Ovary (tissue), 3 donors: ENCODE measurements around the gene ARFRP1.
"Not testable (repeated sequence)": the region's sequence is repeated elsewhere in the genome, so short reads cannot be mapped to it uniquely, and the experiment has no call there.

Experiments used
- EP300 ChIP-seq: sonication (generic); formaldehyde crosslinking; IDR thresholded peaks from one replicate; pipeline ENCODE4 v1.6.1; 2017; ENCODE audit warnings: antibody characterized with exemption
- POLR2A ChIP-seq: fragments of 450-650 bp; IDR thresholded peaks from one replicate; pipeline ENCODE4 v1.6.1; 2017; ENCODE audit warnings: antibody characterized with exemption, mild to moderate bottlenecking, moderate library complexity
- TF ChIP-seq, protein P1 (sequence below), 3 donors: fragments of 450-650 bp in 2 of 3; fragments of 200-600 bp in 1 of 3; IDR thresholded peaks; one replicate each; pipeline versions ENCODE4 v1.5.1 to v1.8.0; 2016 to 2022; ENCODE audit warnings: antibody characterized with exemption in 3 of 3, mild to moderate bottlenecking in 1 of 3
- donor health status: DM: no; HTN: no; CAD: no.

DNA sequence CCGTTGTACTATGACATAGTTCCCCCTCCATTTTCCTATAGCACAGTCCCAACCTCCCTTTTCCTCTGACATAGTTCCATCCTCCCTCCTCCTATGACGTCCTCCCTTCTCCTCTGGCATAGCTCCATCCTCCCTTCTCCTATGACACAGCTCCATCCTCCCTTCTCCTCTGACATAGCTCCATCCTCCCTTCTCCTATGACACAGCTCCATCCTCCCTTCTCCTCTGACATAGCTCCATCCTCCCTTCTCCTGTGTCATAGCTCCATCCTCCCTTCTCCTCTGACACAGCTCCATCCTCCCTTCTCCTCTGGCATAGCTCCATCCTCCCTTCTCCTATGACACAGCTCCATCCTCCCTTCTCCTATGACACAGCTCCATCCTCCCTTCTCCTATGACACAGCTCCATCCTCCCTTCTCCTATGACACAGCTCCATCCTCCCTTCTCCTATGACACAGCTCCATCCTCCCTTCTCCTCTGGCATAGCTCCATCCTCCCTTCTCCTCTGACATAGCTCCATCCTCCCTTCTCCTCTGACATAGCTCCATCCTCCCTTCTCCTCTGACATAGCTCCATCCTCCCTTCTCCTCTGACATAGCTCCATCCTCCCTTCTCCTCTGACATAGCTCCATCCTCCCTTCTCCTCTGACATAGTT is 15.3 kb upstream of the ARFRP1 start:
- TF ChIP-seq, protein P1, sequence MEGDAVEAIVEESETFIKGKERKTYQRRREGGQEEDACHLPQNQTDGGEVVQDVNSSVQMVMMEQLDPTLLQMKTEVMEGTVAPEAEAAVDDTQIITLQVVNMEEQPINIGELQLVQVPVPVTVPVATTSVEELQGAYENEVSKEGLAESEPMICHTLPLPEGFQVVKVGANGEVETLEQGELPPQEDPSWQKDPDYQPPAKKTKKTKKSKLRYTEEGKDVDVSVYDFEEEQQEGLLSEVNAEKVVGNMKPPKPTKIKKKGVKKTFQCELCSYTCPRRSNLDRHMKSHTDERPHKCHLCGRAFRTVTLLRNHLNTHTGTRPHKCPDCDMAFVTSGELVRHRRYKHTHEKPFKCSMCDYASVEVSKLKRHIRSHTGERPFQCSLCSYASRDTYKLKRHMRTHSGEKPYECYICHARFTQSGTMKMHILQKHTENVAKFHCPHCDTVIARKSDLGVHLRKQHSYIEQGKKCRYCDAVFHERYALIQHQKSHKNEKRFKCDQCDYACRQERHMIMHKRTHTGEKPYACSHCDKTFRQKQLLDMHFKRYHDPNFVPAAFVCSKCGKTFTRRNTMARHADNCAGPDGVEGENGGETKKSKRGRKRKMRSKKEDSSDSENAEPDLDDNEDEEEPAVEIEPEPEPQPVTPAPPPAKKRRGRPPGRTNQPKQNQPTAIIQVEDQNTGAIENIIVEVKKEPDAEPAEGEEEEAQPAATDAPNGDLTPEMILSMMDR (IDR thresholded peaks at IDR 0.05), result not testable (repeated sequence)
- TF ChIP-seq POLR2A, EP300: not testable (repeated sequence)
